ENCODE measurements around the gene HNRNPUL2.
"Not testable (repeated sequence)": the region's sequence is repeated elsewhere in the genome, so short reads cannot be mapped to it uniquely, and the experiment has no call there.

The HNRNPUL2 gene

GRCh38 chr11:62727165-62727871 lies at the start of gene HNRNPUL2:
HNRNPUL2 (minus strand) TSS chr11:62727457; CDS start chr11:62727156, 301 bp downstream.
- H3K9me3 Mint-ChIP-seq: no peaks in the 10 kb centered on the region
- no peaks in the 10 kb centered on the region for H3K27me3 Mint-ChIP-seq
- peak within 1 kb of the TSS; percentile 92 for H3K4me3 Mint-ChIP-seq
- peak; percentile 91 for ATAC-seq
- H3K4me1 Mint-ChIP-seq: peaks cover 45% of the 10 kb centered on the region
- peak within 1 kb of the TSS; percentile 95 for H3K27ac Mint-ChIP-seq
- peaks cover 39% of the 10 kb centered on the region for H3K36me3 Mint-ChIP-seq

- no peak for ATAC-seq
- Mint-ChIP-seq H3K27me3 (no peaks in the 10 kb centered on the region), H3K9me3 (no peaks in the 10 kb centered on the region), H3K36me3 (peaks cover 37% of the 10 kb centered on the region), H3K4me1 (peaks cover 24% of the 10 kb centered on the region), H3K27ac (peak overlapping the region; percentile 32), H3K4me3 (no peak overlapping the region)
Observed at GRCh38 chr11:62775646-62776045, 48.4 kb upstream of the HNRNPUL2 start.

GRCh38 chr11:62774407-62774806 lies 47.1 kb upstream of the HNRNPUL2 start:
- H3K9me3 Mint-ChIP-seq: no peaks in the 10 kb centered on the region
- H3K36me3 Mint-ChIP-seq: peaks cover 37% of the 10 kb centered on the region
- ATAC-seq: no peak
- no peak overlapping the region for H3K27ac Mint-ChIP-seq
- H3K27me3 Mint-ChIP-seq: no peaks in the 10 kb centered on the region
- no peak overlapping the region for H3K4me3 Mint-ChIP-seq
- H3K4me1 Mint-ChIP-seq: peaks cover 36% of the 10 kb centered on the region

DNA sequence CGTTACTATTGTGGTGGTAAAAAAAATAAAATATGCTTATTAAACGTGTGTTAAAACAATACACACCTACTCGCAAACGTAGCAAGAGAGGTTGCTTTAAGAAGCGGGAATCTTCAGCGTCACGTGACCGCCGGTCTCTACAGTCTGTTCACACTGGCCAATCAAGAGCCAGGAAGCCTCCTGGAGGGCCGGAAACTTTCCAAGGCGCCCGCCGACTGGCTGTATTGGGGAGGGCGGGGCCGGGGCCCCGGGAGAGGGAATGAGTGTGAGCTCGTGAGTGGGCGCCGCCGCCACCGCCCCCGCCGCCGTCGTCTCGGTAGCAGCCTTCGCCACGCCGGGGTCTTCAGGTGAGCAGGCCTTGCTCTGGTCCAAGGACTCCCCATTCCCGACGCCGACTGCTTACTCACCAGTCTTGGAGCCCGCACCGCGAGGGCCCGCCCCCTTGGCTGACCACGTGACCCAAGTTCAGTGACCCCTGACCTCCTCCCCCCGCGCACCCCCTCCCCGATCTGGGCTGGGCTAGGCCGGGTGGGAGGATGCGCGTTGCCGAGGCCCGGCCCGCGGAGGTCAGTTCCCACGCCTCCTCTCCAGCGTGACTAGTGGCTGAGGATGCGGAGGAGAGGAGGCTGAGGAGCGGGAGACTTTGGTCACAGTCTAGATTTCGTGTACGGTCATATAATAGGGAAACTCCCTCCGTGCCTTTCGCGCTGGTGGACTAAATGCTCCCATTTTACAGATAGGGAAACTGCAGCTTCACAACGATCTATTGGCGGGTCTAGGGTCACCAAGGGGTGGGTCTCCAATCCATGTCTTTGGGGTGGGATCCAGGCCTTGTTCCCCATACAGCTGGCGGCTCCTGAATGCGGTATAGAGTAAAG lies 44.1 kb upstream of the HNRNPUL2 start, which contains the start of gene TAF6L:
Gene TAF6L, plus strand, starts transcription at position 253 of the 878 bp plus-strand sequence. CDS start 4,388 bp downstream, outside the sequence.
- H3K4me1 Mint-ChIP-seq: peaks cover 32% of the 10 kb centered on the region

GRCh38 chr11:62770778-62771143 lies 43.5 kb upstream of the HNRNPUL2 start:
- no peaks in the 10 kb centered on the region for H3K27me3 Mint-ChIP-seq
- no peaks in the 10 kb centered on the region for H3K9me3 Mint-ChIP-seq
- H3K36me3 Mint-ChIP-seq: peaks cover 11% of the 10 kb centered on the region
- ATAC-seq: peak; percentile 25
- H3K4me3 Mint-ChIP-seq: peak overlapping the region; percentile 99
- peak overlapping the region; percentile 99 for H3K27ac Mint-ChIP-seq
- peaks cover 32% of the 10 kb centered on the region for H3K4me1 Mint-ChIP-seq

More for the DNA sequence above, 44.1 kb upstream of the HNRNPUL2 start, which contains the start of gene TAF6L:
- no peaks in the 10 kb centered on the region for H3K27me3 Mint-ChIP-seq
- peak within 1 kb of the TSS; percentile 99 for H3K4me3 Mint-ChIP-seq
- peaks cover 17% of the 10 kb centered on the region for H3K36me3 Mint-ChIP-seq
- H3K27ac Mint-ChIP-seq: peak within 1 kb of the TSS; percentile 99
- ATAC-seq: peak; percentile 94
- no peaks in the 10 kb centered on the region for H3K9me3 Mint-ChIP-seq

DNA sequence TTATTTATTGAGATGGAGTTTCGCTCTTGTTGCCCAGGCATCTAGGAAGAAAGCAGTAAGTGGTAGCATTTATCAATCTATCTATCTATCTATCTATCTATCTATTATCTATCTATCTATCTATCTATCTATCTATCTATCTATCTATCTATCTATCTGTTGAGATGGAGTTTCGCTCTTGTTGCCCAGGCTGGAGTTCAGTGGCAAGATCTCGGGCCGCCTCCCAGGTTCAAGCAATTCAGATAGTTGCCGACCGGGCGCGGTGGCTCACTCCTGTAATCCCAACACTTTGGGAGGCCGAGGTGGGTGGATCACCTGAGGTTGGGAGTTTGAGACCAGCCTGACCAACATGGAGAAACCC lies 33.6 kb upstream of the HNRNPUL2 start:
- peak overlapping the region; percentile 91 for H3K27ac Mint-ChIP-seq
- H3K36me3 Mint-ChIP-seq, ATAC-seq, H3K9me3 Mint-ChIP-seq, H3K27me3 Mint-ChIP-seq: not testable (repeated sequence)
- H3K4me3 Mint-ChIP-seq: peak overlapping the region; percentile 88
- H3K4me1 Mint-ChIP-seq: peaks cover 20% of the 10 kb centered on the region

DNA sequence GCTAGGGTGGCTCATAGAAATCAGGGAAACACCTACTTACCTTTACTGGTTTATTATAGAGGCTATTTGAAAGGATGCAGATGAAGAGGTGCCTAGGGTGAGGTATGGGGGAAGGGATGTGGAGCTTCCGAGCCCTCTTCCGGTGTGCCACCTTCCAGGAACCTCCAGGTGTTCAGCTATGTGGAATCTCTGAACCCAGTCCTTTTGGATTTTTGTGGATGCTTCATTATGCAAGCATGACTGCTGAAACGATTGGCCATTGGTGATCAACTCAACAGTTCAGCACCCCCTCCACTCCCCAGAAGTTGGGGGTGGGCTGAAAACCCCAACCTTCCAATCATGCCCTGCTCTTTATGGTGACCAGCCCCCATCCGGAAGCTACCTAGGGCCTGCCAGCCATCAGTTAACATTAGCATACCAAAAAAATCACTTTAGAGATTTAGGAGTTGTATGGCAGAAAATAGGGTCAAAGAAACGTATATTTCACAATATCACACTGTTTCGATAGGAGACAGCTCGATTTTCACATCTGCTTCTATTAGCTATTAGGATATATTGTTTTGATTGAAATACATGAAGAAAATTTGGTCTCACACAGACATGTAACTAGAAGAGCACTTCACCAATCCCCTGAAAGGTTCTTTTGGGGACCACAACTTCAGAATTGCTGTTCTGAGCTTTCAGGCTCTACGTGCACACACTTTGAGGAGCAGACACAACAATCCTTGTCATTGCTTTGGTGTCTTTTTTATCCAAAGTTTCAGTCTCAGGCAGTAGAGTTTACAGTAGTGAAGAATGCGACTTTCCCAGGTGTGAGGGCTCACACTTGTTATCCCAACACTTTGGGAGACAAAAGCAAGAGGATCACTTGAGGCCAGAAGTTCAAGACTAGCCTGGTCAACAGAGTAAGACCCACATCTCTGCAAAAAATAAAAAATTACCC lies 30.9 kb upstream of the HNRNPUL2 start:
- ATAC-seq: no peak
- no peaks in the 10 kb centered on the region for H3K27me3 Mint-ChIP-seq
- H3K4me3 Mint-ChIP-seq: no peak overlapping the region
- H3K9me3 Mint-ChIP-seq: no peaks in the 10 kb centered on the region
- H3K27ac Mint-ChIP-seq: no peak overlapping the region
- H3K4me1 Mint-ChIP-seq: peaks cover 25% of the 10 kb centered on the region
- no peaks in the 10 kb centered on the region for H3K36me3 Mint-ChIP-seq

DNA sequence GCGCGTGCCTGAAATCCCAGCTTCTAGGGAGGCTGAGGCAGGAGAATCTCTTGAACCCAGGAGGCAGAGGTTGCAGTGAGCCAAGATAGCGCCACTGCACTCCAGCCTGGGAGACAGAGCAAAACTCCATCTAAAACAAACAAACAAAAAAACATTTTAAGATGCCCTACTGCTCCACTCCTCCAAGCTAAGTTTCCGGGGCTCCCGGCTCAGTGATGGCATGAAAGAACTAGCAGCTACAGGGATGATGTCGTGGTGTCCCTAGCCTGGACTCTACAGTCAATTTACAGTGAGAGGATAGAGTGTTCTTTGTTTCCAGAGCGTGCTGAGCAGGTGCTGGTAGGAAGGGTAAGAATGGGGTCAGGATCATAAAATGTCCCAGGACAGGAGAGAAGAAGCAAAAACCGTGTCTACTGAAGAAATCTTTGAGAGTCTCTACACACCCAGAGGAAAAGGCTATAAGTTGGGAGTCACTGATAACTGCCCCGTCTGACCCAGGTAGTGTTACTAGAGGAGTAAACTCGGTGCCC lies 27.9 kb upstream of the HNRNPUL2 start:
- Mint-ChIP-seq H3K4me1 (peaks cover 18% of the 10 kb centered on the region), H3K27ac (no peak overlapping the region), H3K36me3 (no peaks in the 10 kb centered on the region), H3K9me3 (no peaks in the 10 kb centered on the region), H3K27me3 (no peaks in the 10 kb centered on the region), H3K4me3 (peak overlapping the region; percentile 40)
- ATAC-seq: no peak

DNA sequence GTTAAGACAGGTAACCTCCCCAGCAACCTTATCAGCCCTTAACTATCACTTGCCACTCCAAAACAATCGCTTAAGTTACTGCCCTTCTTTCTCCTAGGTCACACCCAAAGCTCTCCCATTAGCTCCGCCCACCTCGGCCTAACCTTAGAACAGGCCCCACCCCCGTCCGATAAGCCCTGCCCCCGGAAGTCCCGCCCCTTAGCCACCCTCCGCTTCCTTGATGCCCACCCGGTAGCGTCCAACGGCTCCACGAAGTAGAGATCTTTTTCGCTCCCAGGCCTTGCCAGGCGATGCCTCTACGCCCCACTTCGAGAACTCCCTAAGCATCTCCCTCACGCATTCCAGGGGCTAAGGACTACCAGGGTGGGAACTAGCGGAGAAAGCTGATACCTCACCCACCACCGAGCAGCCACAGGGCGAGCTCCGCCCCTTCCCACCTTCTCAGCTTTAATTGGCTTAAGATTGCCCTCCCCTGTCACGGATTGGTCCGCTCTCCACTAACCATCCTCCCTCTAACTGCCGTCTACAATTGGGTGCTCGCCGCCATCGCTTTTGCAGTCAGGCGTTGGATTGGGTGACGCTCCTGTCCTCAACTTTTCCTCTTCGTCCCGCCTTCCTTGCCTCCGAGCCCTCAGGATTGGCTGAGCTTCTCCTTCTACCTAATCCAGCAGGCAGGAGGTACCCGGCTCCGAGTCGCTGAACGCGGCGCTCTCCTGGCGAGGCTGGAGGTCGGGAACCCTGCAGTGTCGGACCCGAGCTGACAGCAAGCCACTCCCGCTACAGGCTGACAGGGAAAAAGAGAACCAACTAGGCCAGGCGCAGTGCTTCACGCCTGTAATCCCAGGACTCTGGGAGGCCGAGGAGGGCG lies 26.7 kb upstream of the HNRNPUL2 start, which contains the start of gene ZBTB3:
Gene ZBTB3, minus strand, starts transcription at position 425 of the 868 bp plus-strand sequence. CDS start 496 bp downstream, outside the sequence.
- Mint-ChIP-seq H3K27ac (peak within 1 kb of the TSS; percentile 79), H3K9me3 (no peaks in the 10 kb centered on the region), H3K4me3 (peak within 1 kb of the TSS; percentile 88), H3K4me1 (peaks cover 23% of the 10 kb centered on the region), H3K36me3 (peaks cover 3% of the 10 kb centered on the region), H3K27me3 (no peaks in the 10 kb centered on the region)
- peak; percentile 99 for ATAC-seq

DNA sequence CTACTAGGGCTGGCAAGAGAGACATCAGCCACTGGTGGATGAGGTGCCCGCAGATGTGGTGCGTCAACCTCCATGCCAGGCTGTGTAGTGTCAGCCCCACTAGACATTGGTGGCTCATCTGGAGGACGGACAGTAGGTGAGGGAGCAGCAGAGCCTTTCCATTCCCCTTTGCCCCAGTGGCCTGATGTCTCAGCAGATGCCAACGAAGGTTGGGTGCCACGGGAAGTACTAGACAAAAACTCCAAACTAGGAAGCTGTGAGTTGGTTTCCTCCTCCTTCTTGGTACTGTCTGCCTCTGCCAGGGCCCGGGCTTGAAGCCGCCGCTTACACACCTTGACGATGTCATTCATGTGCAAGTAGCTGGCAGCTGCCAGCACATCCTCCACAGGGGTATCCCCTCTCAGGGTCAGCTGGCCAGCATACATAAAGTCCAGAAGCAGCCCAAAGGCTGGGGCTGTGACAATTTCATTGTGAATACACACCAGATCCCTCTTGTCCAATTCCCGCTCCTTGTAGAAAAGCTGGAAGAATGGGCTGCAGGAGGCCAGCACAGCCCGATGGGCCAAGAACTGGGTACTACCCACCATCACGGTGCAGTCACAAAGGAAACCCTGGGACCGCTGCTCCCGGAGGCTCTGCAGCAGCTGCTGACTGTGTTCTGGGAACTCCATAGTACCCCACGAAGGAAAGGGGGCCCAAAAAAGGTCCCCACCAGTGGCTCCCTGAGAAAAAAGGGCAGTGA lies 25.9 kb upstream of the HNRNPUL2 start:
- ATAC-seq: no peak
- H3K4me3 Mint-ChIP-seq: peak overlapping the region; percentile 88
- H3K9me3 Mint-ChIP-seq: no peaks in the 10 kb centered on the region
- peaks cover 7% of the 10 kb centered on the region for H3K36me3 Mint-ChIP-seq
- no peaks in the 10 kb centered on the region for H3K27me3 Mint-ChIP-seq
- peaks cover 28% of the 10 kb centered on the region for H3K4me1 Mint-ChIP-seq
- H3K27ac Mint-ChIP-seq: peak overlapping the region; percentile 79

DNA sequence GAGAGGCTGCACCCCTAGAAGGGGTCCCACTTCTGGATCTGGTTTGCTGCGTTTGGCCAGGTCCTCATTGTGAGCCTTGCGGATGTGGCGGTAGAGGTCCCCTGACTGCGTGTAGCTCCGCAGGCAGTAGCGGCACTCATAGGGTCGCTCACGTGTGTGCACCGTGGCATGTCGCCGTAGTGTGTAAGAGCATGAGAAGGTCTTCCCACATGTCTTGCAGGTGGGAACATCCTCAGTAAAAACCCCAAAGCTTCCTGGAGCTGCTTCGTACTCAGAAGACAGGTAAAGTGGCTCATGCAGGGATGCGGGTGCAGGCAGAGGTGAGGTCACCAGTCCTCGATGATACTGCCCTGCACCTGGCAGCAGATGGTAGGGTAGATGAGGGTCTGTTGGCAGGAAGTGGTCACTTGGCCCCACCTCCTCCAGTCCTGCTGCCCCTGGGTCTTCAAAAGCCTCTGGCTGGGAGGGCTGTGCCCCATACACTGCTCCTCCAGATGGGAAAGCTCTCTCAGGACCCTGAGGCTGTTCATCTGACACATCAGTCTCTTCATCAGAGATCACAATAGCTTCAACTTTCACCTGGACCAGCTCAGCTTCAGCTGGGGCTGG lies 25.0 kb upstream of the HNRNPUL2 start:
- no peak for ATAC-seq
- Mint-ChIP-seq H3K9me3 (no peaks in the 10 kb centered on the region), H3K36me3 (peaks cover 7% of the 10 kb centered on the region), H3K27ac (peak overlapping the region; percentile 79), H3K4me3 (no peak overlapping the region), H3K27me3 (no peaks in the 10 kb centered on the region), H3K4me1 (peaks cover 28% of the 10 kb centered on the region)

DNA sequence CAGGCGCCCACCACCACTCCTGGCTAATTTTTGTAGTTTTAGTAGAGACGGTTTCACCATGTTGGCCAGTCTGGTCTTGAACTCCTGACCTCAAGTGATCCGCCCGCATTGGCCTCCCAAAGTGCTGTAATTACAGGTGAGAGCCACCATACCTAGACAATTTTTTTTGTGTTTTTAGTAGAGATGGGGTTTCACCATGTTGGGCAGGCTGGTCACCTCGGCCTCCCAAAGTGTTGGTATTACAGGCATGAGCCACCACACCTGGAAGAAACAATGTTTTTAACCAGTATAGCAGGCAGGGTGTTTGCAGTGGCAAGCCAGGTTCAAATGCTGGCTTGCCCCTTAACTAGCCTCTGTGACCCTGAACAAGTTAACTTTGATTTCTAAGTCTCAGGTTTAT lies 22.7 kb upstream of the HNRNPUL2 start:
- H3K4me3 Mint-ChIP-seq, ATAC-seq, H3K27me3 Mint-ChIP-seq, H3K36me3 Mint-ChIP-seq, H3K27ac Mint-ChIP-seq, H3K9me3 Mint-ChIP-seq: not testable (repeated sequence)
- H3K4me1 Mint-ChIP-seq: peaks cover 28% of the 10 kb centered on the region

Measured in stimulated activated memory B cell treated with anti-CD40 and anti-IgM and Interleukin-4, amounts not matched to agents 10 μg/mL and 1 μg/mL and 100 μg/mL, for 72 hours (primary cell).